Measurements from ENCODE around the gene TUBA3C.
"Not testable (repeated sequence)": the region's sequence is repeated elsewhere in the genome, so short reads cannot be mapped to it uniquely, and the experiment has no call there.

Gene TUBA3C

GRCh38 chr13:19181621-19182485, at the start of gene TUBA3C:
TSS of gene TUBA3C (minus strand) at chr13:19181824. CDS start at chr13:19181747, 77 bp downstream.
- H3K36me3 Mint-ChIP-seq = no peaks in the 10 kb centered on the region
- no peaks in the 10 kb centered on the region for H3K4me1 Mint-ChIP-seq
- H3K9me3 Mint-ChIP-seq = peaks cover 3% of the 10 kb centered on the region
- no peak within 1 kb of the TSS for H3K27ac Mint-ChIP-seq
- no peaks in the 10 kb centered on the region for H3K27me3 Mint-ChIP-seq
- no peak within 1 kb of the TSS for H3K4me3 Mint-ChIP-seq
- ATAC-seq = no peak

- H3K27me3 Mint-ChIP-seq, H3K36me3 Mint-ChIP-seq, H3K27ac Mint-ChIP-seq, H3K4me3 Mint-ChIP-seq, ATAC-seq, H3K4me1 Mint-ChIP-seq, H3K9me3 Mint-ChIP-seq: not testable (repeated sequence)
These were observed 25.8 kb upstream of the TUBA3C start for GRCh38 chr13:19207413-19207812.

- not testable (repeated sequence) for H3K4me1 Mint-ChIP-seq, H3K27ac Mint-ChIP-seq, H3K9me3 Mint-ChIP-seq, H3K27me3 Mint-ChIP-seq, H3K4me3 Mint-ChIP-seq, ATAC-seq, H3K36me3 Mint-ChIP-seq
These were observed 11.0 kb upstream of the TUBA3C start for GRCh38 chr13:19192622-19193021.

- H3K9me3 Mint-ChIP-seq, H3K36me3 Mint-ChIP-seq, H3K4me3 Mint-ChIP-seq, H3K27me3 Mint-ChIP-seq, ATAC-seq, H3K27ac Mint-ChIP-seq, H3K4me1 Mint-ChIP-seq: not testable (repeated sequence)
These were observed 8.3 kb upstream of the TUBA3C start for GRCh38 chr13:19189911-19190310.

- ATAC-seq, H3K4me1 Mint-ChIP-seq, H3K27ac Mint-ChIP-seq, H3K27me3 Mint-ChIP-seq, H3K4me3 Mint-ChIP-seq, H3K9me3 Mint-ChIP-seq, H3K36me3 Mint-ChIP-seq: not testable (repeated sequence)
These were observed 7.7 kb upstream of the TUBA3C start for GRCh38 chr13:19189368-19189767.

GRCh38 chr13:19185865-19186645, 4.4 kb upstream of the TUBA3C start:
- Mint-ChIP-seq H3K4me3 (no peak overlapping the region), H3K27ac (no peak overlapping the region), H3K9me3 (peaks cover 3% of the 10 kb centered on the region), H3K36me3 (no peaks in the 10 kb centered on the region), H3K4me1 (no peaks in the 10 kb centered on the region), H3K27me3 (no peaks in the 10 kb centered on the region)
- peak; percentile 16 for ATAC-seq

- no peak overlapping the region for H3K27ac Mint-ChIP-seq
- no peak overlapping the region for H3K4me3 Mint-ChIP-seq
- peaks cover 3% of the 10 kb centered on the region for H3K9me3 Mint-ChIP-seq
- no peaks in the 10 kb centered on the region for H3K27me3 Mint-ChIP-seq
- H3K4me1 Mint-ChIP-seq = no peaks in the 10 kb centered on the region
- ATAC-seq = no peak
- no peaks in the 10 kb centered on the region for H3K36me3 Mint-ChIP-seq
These were observed 3.7 kb upstream of the TUBA3C start for GRCh38 chr13:19185086-19185864.

- ATAC-seq = no peak
- Mint-ChIP-seq H3K4me3 (no peak overlapping the region), H3K27ac (no peak overlapping the region), H3K4me1 (no peaks in the 10 kb centered on the region), H3K9me3 (peaks cover 3% of the 10 kb centered on the region), H3K36me3 (no peaks in the 10 kb centered on the region), H3K27me3 (no peaks in the 10 kb centered on the region)
These were observed 2.6 kb upstream of the TUBA3C start for GRCh38 chr13:19184176-19184575.

- no peak overlapping the region for H3K27ac Mint-ChIP-seq
- H3K4me1 Mint-ChIP-seq = no peaks in the 10 kb centered on the region
- no peak overlapping the region for H3K4me3 Mint-ChIP-seq
- H3K9me3 Mint-ChIP-seq = peaks cover 3% of the 10 kb centered on the region
- no peak for ATAC-seq
- H3K27me3 Mint-ChIP-seq = no peaks in the 10 kb centered on the region
- H3K36me3 Mint-ChIP-seq = no peaks in the 10 kb centered on the region
These were observed 2.1 kb upstream of the TUBA3C start for GRCh38 chr13:19183676-19184075.

GRCh38 chr13:19182536-19182935, 912 bp upstream of the TUBA3C start:
- H3K4me1 Mint-ChIP-seq = no peaks in the 10 kb centered on the region
- H3K4me3 Mint-ChIP-seq = no peak overlapping the region
- no peak for ATAC-seq

GRCh38 chr13:19181021-19181620, 503 bp downstream of the TUBA3C start:
- H3K4me1 Mint-ChIP-seq = no peaks in the 10 kb centered on the region
- peaks cover 3% of the 10 kb centered on the region for H3K9me3 Mint-ChIP-seq
- no peak overlapping the region for H3K27ac Mint-ChIP-seq
- H3K36me3 Mint-ChIP-seq = no peaks in the 10 kb centered on the region
- H3K4me3 Mint-ChIP-seq = no peak overlapping the region
- ATAC-seq = no peak
- no peaks in the 10 kb centered on the region for H3K27me3 Mint-ChIP-seq

More at GRCh38 chr13:19182536-19182935, 912 bp upstream of the TUBA3C start:
- H3K27ac Mint-ChIP-seq = no peak overlapping the region
- H3K36me3 Mint-ChIP-seq = no peaks in the 10 kb centered on the region
- peaks cover 3% of the 10 kb centered on the region for H3K9me3 Mint-ChIP-seq
- no peaks in the 10 kb centered on the region for H3K27me3 Mint-ChIP-seq

GRCh38 chr13:19179916-19180315, 1.7 kb downstream of the TUBA3C start:
- Mint-ChIP-seq H3K9me3 (peaks cover 3% of the 10 kb centered on the region), H3K27me3 (no peaks in the 10 kb centered on the region), H3K36me3 (no peaks in the 10 kb centered on the region), H3K4me1 (no peaks in the 10 kb centered on the region), H3K4me3 (no peak overlapping the region), H3K27ac (no peak overlapping the region)
- ATAC-seq = no peak

- Mint-ChIP-seq H3K27me3 (no peaks in the 10 kb centered on the region), H3K4me1 (no peaks in the 10 kb centered on the region), H3K27ac (no peak overlapping the region), H3K36me3 (no peaks in the 10 kb centered on the region), H3K4me3 (no peak overlapping the region), H3K9me3 (peaks cover 3% of the 10 kb centered on the region)
- no peak for ATAC-seq
These were observed 2.6 kb downstream of the TUBA3C start for GRCh38 chr13:19178901-19179593.

- not testable (repeated sequence) for H3K27me3 Mint-ChIP-seq, H3K27ac Mint-ChIP-seq, H3K4me1 Mint-ChIP-seq, H3K36me3 Mint-ChIP-seq, ATAC-seq, H3K4me3 Mint-ChIP-seq, H3K9me3 Mint-ChIP-seq
These were observed 4.4 kb downstream of the TUBA3C start for GRCh38 chr13:19176981-19177776.

Measured in stimulated activated memory B cell treated with anti-CD40 and anti-IgM and Interleukin-4, amounts not matched to agents 10 μg/mL and 1 μg/mL and 100 μg/mL, for 72 hours (primary cell).